HL-60/S4 treated with retinoic acid at 250 ng/mL for 4 days and 3 days (cell line): ENCODE data around the gene SUFU.
"Not testable (repeated sequence)": the region's sequence is repeated elsewhere in the genome, so short reads cannot be mapped to it uniquely, and the experiment has no call there.

Experiments
- in situ Hi-C: fragments of 300-500 bp; cut with MboI; formaldehyde crosslinking; loops from 2 replicates; pipeline ENCODE4 v1.7.0; 2022; ENCODE audit warnings: low sequenced_read_pairs

SUFU gene

DNA sequence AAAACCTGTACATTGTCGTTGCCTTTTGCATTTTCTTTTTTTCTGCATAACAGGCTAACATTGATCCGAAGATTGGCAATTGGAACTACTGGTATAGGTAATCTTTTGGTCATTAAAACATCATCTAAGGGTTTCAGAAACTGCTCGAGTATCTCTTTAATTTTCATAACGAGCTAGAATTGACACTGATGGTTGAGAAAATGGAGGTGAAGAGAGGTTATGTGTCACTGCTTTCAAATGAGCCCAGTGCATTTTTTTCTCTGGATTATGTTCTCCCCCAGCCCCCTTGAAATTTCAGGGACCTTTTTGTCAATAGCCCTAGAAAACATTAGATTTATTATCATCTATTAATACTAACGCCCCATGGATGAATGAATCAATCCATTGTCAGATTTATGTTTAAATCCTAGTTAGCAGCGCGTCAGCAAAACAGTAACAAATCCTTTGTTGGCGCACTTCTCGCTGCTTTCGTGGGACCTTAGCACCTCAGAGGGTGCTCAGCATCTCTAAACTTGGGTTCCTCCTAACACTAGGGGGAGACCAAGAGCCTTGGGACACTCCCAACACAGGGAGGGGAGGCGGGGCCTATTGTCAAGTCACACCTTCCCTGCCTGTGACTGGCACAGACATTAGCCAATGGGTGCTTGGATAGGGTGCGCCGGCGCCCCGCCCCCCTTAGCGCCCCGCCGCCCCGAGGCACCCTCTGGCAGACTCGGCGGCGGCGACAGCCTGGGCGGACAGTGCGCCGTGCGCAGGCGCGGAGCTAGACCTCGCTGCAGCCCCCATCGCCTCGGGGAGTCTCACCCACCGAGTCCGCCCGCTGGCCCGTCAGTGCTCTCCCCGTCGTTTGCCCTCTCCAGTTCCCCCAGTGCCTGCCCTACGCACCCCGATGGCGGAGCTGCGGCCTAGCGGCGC is at the start of gene SUFU:
TSS of gene SUFU (plus strand) at position 709 of the 915 bp plus-strand sequence. CDS start at position 890, 181 bp downstream.
- in situ Hi-C loops = no loop called here

GRCh38 chr10:102454662-102455487 is 48.9 kb upstream of the SUFU start:
- in situ Hi-C loops = not testable (repeated sequence)

DNA sequence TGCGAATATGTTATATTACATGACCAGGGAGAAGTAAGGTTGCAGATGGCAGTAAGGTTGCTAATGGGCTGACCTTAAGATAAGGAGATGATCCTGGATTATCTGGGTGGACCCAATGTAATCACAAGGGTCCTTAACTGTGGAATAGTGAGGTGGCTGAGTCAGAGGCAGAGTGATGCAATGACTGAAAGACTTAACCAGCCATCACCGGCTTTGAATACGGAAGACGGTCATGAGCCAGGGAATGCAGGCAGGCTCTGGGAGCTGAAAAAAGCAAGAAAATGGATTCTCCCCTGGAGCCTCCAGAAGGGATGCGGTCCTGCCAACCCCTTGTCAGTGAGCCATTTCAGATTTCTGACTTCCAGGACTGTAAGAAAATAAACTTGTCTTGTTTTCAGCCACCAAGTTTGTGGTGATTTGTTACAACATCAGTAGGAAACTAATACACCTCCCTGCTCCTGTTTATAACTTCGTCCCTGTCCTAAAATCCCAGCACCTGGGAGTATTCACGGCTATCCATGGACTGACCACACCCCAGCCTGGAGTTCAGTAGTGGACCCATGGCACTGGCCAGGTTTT is 47.8 kb upstream of the SUFU start:
- in situ Hi-C loops = no loop called here

- in situ Hi-C loops = no loop called here
Measured at GRCh38 chr10:102457591-102458150, 46.1 kb upstream of the SUFU start.

GRCh38 chr10:102458656-102459055 is 45.1 kb upstream of the SUFU start:
- in situ Hi-C loops = no loop called here

GRCh38 chr10:102460836-102461186 is 43.0 kb upstream of the SUFU start:
- in situ Hi-C loops = no loop called here

- in situ Hi-C loops = no loop called here
Measured at GRCh38 chr10:102461187-102462054, 42.4 kb upstream of the SUFU start.

GRCh38 chr10:102462512-102463054 is 41.2 kb upstream of the SUFU start:
- in situ Hi-C loops = no loop called here

- in situ Hi-C loops = no loop called here
Measured at GRCh38 chr10:102463983-102464382, 39.8 kb upstream of the SUFU start.

DNA sequence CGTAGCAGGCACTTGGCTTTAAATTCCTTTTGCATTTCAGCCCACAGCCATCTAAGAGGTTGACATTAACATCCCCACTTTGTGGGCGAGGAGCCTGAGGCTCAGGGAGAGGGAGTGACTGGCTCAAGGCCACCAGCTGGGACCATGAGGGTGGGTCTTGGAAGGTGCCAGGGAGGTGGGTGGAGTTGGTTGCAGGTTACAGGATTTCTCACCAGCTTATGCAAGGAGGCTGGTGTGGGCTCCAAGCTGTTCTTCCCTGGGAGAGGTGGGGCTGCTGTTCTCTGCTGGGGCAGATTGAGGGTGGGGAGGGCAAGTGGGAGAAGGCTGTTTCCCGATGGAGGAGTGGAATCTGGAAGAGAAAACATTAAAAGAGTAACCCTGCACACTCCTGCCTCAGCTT is 38.3 kb upstream of the SUFU start:
- in situ Hi-C loops = no loop called here

GRCh38 chr10:102467318-102467717 is 36.5 kb upstream of the SUFU start:
- in situ Hi-C loops = no loop called here

GRCh38 chr10:102467971-102468438 is 35.8 kb upstream of the SUFU start:
- in situ Hi-C loops = no loop called here

GRCh38 chr10:102468683-102469082 is 35.1 kb upstream of the SUFU start:
- in situ Hi-C loops = no loop called here

- in situ Hi-C loops = no loop called here
Measured at GRCh38 chr10:102470579-102471546, 32.9 kb upstream of the SUFU start.

- in situ Hi-C loops = no loop called here
Measured at GRCh38 chr10:102473445-102474331, 30.1 kb upstream of the SUFU start.

GRCh38 chr10:102475451-102476040 is 28.2 kb upstream of the SUFU start:
- in situ Hi-C loops = no loop called here

DNA sequence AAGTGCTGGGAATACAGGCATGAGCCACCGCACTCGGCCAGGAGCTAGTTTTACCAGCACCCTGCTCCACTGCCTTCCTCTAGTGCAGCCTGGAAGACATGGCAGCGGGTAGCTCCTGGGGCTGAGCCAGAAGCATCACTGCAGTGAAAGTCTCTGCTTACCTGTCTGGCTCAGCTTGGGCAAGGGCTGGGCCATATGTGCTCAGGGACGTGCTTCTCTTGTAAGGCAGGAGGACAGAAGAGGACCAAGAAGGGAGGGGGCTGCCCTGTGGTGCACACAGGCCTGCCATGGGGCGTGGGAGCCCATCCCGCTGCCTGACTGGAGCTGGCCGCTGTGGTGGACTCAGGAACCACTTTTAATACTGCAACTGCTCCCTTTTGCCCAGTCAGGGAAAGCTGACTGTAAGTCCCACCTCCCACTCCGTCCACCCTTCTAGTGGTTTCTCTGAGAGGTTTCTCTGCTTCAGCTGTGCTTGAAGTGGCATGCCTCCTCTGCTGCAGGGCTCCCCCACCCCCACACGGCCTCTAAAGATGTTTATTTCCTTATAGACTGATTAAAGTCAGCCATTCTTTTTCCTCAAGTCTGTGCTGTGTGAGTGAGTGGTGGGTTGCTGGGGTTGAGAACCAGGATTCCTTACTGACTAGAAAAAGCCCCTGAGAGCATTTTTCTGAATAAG is 27.2 kb upstream of the SUFU start:
- in situ Hi-C loops = no loop called here
